ENCODE results near the gene SRMS. TPM values are rescaled to one million over a fixed set of nuclear protein-coding genes. Genes with fewer than 3 reads are reported as not detected.

SRMS gene
- total RNA-seq, 2 donors from 2014 or later, result not detected

DNA sequence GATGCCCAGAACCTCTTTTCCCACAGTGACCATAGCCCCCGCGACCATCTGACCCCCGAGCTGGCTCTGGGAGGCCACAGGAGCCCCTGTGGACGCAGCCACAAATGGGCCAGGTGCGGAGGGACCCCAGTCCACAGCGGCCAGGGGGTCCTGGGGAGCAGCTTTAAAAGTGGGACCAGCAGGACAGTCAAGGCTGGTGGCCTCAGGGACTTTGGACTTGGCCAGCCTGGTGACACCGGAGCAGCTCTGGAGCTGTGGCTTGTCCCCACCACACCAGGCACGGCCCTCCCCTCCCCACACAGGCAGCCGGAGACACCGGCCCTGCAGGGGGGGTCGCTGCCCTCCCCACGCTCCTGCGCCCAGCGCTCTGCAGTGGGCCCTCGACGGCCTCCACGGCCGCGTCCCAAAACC, 9.9 kb upstream of the SRMS start:
- intact Hi-C loops (cut with DNase I), result no loop called here
- ATAC-seq (no peak), DNase-seq (no peak)

DNA sequence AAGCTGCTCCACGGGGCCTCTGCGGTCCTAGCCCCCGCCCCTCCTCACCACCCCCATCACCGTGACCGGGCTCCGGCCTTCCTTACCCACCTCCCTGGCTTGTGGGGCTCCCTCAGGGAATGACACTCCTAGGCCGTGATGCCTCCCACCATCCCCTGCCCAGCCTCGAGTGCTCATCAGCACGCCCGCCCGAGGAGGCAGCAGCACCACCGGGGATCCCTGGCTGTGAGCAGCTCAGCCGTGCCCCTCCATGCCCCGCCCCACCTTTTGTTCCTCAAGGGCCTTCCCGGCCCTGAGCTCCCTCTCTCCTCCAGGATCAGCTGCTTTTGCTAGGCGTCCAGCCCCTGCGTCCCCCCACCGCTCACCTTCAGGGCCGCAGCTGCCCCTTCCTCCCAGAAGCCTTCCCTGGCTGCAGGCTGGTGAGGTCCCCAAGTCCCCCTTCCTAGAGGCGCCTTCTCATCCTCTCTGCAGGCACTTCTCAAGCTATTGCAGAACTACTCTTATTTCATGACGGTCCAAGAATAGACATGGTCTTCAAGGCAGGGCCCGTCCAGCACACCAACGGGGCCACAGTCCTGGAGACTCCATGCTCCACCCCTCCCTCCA, 9.4 kb upstream of the SRMS start:
- no peak for DNase-seq
- intact Hi-C loops (cut with DNase I), result no loop called here
- ATAC-seq, result no peak

DNA sequence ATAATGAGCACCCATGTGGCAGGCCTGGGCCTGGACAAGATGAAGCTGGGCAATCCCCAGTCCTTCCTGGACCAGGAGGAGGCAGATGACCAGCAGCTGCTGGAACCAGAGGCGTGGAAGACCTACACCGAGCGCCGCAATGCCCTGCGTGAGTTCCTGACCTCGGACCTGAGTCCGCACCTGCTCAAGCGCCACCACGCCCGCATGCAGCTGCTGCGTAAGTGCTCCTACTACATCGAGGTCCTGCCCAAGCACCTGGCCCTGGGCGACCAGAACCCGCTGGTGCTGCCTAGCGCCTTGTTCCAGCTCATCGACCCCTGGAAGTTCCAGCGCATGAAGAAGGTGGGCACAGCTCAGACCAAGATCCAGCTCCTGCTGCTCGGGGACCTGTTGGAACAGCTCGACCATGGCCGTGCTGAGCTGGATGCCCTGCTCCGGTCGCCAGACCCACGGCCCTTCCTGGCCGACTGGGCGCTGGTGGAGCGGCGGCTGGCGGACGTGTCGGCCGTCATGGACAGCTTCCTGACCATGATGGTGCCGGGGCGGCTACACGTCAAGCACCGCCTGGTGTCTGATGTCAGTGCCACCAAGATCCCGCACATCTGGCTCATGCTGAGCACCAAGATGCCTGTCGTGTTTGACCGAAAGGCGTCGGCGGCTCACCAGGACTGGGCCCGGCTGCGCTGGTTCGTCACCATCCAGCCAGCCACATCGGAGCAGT, 8.3 kb upstream of the SRMS start:
- intact Hi-C loops (cut with DNase I), result no loop called here
- no peak for ATAC-seq
- DNase-seq, result no peak

DNA sequence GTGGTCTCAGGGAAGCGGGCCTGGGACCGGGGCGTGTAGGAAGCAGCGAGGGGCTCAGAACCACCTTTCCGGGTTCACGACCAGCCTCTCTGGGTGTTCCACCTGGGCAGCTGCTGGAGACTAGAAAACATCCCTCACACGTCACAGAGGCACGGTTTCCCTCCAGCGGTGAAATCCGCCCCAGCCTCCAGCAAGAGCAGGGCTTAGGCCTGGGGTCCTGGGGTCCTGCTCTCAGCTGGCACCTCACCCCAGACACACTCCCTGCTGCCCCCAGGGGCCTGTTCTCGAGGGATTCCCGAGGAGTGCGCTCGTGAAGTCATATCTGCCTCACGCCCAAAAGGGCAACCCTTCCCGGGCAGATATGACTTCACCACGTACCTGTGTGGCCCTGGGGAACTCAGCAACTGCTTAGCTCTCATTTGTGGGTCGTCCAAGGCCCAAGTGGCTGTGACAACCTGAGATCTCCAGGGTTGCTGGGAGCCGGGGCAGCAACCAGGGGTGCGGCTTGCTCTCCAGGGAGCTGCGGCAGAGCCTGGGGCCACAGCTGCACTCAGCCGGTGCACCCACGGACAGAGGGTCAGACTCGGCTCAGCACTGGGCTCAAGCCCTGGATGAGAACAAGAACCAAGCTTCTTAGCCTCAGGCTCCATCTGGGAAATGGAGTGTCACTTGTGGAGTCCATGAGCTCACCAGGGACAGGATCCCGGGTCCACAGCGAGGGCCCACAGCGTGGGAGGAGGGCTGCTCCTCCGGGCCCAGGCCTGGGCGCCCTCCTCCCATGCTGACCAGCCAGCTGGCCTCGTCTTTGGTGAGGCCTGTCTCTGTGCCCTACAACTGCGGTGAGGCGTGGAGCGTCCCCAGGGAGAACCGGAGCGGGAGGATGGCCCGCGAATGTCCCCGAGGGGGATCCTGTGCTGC, 7.1 kb upstream of the SRMS start:
- intact Hi-C loops (cut with DNase I), result no loop called here
- ATAC-seq, result no peak
- no peak for DNase-seq

DNA sequence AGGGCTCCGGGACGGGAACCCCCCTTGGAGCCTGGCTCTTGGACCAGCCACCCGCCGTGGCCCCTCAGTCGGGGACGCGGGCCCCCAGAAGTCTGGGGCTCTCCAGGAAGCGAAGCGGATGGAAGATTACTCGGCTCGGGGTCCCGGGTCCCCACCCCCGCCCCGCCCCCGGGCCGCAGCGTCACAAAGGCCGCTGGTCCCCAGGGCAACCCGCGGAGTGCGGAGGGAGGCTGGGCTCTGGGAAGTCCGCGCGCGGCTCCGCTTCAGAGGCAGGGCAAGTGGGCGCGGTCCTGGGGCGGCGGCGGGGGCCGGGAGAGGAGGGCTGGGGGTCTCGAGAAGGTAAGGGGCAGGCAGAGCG, 6.4 kb upstream of the SRMS start, which contains the start of gene FNDC11:
Gene FNDC11 (plus strand): TSS at position 227 of the 358 bp plus-strand sequence. CDS start 1,505 bp downstream, outside the sequence.
- ATAC-seq, result peak; percentile 42 to 46
- peak; percentile 68 for DNase-seq
- intact Hi-C loops (cut with DNase I), result no loop called here

DNA sequence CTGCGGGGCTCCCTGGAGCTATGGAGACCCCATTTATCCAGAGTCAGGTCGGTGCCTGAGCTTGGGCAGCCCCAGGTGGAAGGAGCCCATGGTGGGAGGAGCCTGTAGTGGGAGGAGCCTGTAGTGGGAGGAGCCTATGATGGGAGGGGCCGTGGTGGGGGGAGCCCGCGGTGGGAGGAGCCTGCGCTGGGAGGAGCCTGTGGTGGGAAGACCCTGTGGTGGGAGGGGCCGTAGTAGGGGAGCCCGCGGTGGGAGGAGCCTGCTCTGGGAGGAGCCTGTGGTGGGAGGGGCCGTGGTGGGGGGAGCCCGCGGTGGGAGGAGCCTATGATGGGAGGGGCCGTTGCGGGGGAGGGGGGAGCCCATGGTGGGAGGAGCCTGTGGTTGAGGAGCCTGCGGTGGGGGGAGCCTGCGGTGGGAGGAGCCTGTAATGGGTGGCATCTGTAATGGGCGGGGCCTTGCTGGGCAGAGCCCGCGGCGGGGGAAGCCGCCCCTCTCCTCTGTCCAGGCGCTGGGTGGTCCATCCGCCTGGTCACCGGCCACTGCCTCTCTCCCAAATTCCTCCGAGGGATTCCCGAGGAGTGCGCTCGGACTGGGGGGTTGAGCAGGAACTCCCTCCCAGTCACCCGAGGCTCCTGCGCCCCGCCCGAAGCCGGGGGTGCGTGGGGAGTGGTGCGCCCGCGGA, 5.8 kb upstream of the SRMS start:
- DNase-seq (peak; percentile 88), ATAC-seq (peak; percentile 84 to 88)
- intact Hi-C loops (cut with DNase I), result no loop called here

DNA sequence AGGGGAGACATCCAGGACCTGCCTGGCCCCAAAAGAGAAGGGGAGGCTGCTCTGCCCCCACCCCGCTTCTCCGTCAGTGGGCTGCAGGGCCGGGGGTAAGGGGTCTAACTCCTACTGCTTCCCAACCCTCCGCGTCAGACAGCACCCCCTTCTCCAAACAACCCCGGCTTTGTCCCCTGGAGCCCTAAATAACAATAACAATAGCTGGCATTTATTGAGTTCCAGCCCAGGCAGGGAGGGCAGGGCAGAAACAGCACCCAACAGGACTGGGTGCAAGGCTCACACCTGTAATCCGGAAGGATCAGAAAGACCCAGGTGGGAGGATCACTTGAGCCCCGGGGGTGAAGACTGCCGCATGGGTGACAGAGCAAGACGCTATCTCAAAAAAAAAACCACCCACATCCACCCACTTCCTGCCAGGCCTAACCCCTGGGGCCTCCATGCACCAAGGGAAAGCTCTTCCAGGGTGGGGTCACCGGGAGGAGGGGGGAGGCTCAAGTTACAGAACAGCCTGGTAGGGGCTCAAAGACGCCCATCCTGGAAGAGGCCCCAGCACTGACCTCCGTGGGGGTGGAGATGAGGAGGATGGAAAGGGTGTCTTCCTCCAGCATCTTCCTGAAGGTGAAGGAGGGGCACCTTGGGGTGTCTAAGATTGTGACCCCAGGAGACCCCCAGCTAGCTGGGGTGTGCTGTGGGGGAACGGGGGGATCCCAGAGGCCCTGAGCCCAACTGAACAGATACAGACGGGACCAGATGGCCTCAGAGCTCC, 5.1 kb upstream of the SRMS start:
- DNase-seq (no peak), ATAC-seq (peak in 1 of 2 donors; percentile 5)
- intact Hi-C loops (cut with DNase I), result no loop called here

DNA sequence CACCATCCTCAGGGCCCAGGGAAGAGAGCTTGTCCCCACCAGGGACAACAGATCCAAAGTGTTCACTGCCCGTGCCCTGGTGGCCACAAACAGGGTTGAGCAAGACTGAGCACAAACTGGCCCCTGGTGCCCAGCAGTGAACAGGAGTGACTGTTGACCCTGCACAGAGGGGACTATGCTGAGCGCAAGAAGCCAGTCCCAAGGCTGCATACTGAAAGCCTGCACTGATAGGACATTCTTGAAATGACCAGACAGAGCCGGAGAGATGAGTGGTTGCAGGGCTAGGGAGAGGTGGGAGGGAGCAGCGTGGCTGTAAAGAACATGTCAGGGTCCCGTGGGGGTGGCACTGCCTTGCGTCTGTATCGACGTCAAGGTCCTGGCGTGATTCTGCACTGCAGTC, 3.5 kb upstream of the SRMS start:
- DNase-seq, result no peak
- no peak for ATAC-seq
- intact Hi-C loops (cut with DNase I), result no loop called here

DNA sequence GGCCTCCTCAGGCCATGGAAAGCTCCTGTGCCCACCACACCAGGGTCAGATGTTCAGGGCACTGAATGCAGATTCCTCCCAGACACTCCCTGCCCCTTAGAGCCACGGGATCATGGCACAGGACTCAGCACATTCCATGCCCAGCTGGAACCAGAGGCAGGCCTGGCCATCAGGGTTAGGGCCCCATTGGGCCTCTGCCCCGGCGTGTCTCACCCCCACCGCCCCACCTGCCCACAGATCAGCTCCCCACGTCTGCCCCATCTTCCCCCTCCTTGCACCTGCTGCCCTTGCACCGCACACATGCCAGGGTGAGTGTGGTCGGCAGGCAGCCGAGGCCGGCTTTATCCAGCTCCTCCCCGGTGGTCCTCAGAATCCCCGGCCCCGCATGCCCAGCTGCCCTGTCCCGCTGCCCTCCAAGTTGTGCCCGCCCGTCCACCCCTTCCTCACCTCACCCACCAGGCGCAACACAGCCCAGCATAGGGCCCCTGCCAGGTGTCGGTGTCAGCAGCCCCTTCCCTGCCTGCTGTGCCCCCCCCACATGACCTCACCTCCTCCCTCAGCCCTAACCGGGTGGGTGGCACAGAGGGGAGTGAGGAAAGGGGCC, 2.2 kb upstream of the SRMS start:
- intact Hi-C loops (cut with DNase I), result loop anchor here in 1 of 2 donors (10.0 kb wide), 1 partner anchor 45 kb away; no protein-coding TSS in a partner anchor

DNA sequence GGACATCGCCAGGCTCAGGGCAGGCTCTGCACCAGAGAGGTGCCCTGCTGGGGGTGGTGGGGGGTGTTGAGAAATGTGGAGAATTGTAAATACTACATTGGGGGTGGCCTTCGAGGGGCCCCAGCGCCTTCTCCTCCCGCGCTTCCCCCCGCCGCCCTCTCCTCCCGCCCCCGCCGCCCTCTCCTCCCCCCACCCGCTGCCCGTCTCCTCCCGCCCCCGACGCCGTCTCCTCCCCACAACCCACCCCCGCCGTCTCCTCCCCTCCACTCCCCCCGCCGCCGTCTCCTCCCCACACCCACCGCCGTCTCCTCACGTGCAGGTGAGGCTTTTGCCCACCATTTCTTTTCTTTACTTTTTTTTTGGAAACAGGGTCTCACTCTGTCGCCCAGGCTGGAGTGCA, 1.5 kb upstream of the SRMS start:
- no peak for ATAC-seq
- intact Hi-C loops (cut with DNase I), result loop anchor here in 1 of 2 donors (10.0 kb wide), 1 partner anchor 46 kb away; no protein-coding TSS in a partner anchor

More for the DNA sequence above, 2.2 kb upstream of the SRMS start:
- ATAC-seq (no peak), DNase-seq (no peak)

DNA sequence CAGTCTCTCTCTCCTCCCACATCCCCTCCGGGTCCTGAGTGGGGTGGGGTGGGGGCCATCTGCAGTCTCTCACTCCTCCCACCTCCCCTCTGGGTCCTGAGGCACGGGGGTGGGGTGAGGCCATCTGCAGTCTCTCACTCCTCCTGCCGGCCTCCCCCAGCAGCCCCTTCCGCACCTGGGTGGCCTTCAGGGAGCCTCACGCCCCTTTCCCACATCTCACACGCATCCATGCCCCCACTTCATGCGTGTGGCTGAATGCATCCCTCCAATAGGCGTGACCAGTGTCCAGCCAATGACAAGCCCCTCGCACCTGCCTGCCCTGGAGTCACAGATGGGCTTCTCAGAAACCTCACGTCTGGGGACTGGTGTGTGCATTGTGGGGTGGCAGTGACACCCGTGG, 993 bp upstream of the SRMS start:
- intact Hi-C loops (cut with DNase I), result loop anchor here in 1 of 2 donors (10.0 kb wide), 1 partner anchor 46 kb away; no protein-coding TSS in a partner anchor
- no peak for DNase-seq
- no peak for ATAC-seq

More for the DNA sequence above, 1.5 kb upstream of the SRMS start:
- DNase-seq, result no peak

DNA sequence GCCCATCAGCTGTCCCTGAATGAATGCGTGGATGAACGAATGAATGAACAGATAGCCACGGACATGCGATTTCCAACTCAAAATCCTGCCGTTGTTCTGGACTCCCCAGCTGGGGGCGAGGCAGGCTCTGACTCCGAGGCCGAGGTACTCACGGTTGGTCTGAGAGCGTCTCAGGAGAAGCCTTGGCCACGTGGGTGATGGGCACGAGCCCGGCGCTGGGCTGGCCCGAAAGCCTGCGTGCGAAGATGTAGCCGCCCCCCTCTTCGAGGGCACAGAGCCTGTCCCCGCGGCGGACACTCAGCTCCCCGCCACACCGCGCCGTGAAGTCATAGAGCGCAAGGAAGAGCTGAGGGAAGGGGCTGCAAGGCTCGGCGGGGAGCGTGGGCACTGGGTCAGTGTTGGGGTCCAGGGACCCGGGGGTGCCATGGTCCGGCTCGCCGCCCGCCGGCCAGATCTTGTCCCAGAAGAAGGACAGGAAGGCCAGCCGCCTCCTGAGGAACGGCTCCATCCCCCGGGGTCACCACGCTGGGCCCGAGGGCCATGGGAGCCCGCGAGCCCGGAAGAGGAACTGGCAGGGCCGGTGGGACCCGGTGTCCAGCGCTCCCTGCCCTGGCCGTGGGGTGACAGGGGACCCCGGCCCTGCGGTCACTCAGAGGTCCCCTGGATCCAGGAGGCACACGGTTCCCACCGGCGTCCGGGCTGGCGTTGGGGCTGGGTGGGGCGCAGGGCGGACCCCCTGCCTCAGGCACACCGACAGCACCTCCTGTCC, 409 bp downstream of the SRMS start:
- ATAC-seq (no peak), DNase-seq (no peak)
- intact Hi-C loops (cut with DNase I), result loop anchor here in 1 of 2 donors (10.0 kb wide), 1 partner anchor 48 kb away; no protein-coding TSS in a partner anchor

DNA sequence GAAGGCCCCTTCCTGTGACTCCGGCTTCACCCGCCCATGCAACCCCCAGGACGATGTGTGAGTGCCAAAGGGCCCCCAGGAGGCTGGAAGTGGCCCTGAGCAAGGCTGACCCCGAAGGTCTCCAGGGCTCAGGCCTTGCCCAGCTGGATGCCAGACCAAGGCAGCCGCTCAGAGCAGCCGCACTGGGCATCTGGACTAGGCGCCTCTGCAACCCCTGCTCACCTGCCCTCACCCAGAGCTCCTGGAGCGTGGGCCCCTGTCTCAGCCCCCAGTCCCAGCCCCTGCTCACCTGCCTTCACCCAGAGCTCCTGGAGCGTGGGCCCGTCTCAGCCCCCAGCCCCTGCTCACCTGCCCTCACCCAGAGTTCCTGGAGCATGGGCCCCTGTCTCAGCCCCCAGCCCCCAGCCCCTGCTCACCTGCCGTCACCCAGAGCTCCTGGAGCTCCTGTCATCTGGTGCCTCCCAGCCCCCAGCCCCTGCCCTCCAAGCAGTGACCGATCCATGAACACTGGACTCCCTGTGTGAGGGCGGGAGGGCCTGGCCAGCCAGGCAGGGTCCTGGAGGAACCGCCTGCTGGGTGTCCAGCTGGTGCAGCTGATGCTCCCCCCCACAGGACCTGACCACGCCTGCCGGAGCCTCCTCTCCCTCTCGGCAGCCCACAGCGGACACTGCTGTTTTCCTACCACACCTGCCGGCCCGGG, 1.1 kb downstream of the SRMS start:
- intact Hi-C loops (cut with DNase I), result loop anchor here in 1 of 2 donors (10.0 kb wide), 1 partner anchor 48 kb away; no protein-coding TSS in a partner anchor
- DNase-seq, result no peak
- no peak for ATAC-seq

DNA sequence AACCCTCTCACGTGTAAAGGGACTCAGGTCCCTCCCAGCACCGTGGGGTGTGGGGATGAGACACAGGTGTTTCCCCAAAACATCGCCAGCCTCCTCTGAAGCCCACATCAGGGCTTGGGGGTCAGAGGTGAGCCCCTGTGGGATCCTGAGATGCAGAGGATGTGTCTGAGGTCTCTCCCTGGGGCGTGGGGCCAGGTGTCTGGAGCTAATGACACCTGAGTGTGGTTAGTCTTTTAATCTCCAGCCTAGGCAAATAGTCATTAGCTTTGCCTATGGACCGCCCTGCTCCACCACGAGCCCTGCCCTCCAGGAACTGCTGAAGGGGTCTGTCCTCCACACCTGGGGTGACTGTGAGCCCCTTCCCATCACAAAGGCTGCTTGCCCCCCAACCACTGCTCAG, 1.7 kb downstream of the SRMS start:
- no peak for ATAC-seq
- no peak for DNase-seq
- intact Hi-C loops (cut with DNase I), result loop anchor here in 1 of 2 donors (10.0 kb wide), 1 partner anchor 49 kb away; no protein-coding TSS in a partner anchor

DNA sequence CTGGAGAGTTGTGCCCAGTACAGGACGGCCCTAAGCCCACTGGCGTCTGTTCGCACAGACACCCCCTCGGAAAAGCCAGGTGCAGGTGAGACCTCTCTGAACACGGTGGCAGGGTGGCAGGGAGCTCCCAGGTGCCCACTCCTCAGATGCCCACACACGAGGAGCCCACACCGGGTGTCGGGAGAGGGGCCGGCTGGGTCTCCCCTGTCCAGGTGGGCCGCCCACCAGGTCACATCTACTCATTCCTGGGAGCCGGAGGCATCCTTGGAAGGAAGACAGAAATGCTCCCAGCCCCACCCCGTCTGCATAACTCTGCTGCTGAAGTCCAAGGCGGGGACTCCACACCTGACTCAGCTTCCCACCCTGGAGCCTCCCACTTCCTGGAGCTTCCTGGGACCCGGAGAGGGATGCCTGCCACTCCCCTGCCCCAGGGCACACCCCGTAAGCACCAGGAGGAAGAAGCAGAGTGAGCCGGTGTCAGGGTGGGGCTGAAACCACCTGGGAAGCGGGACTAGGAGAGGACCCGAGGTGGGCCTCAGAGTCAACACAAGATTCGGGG, 2.5 kb downstream of the SRMS start:
- no peak for DNase-seq
- no peak for ATAC-seq
- intact Hi-C loops (cut with DNase I), result loop anchor here in 1 of 2 donors (10.0 kb wide), 1 partner anchor 50 kb away; no protein-coding TSS in a partner anchor
